Activated CD8-positive, alpha-beta T cell treated with anti-CD3 and anti-CD28 coated beads for 36 hours (primary cell): ENCODE data around the gene TFPI. TPM values are rescaled to one million over a fixed set of nuclear protein-coding genes. Genes with fewer than 3 reads are reported as not detected.
A peak's percentile ranks its signal among the peaks of the same experiment; 100 is the strongest.

Experiments
- ATAC-seq: fragments of 200-7000 bp; cut with Tn5 transposase; one replicate; pipeline ENCODE4 v1.10.0; 2021; ENCODE audit warnings: mild to moderate bottlenecking, moderate library complexity
- CTCF ChIA-PET: fragments of 350-600 bp; sonication (Branson Sonifier 250); formaldehyde crosslinking; loops from one replicate; lab custom pipeline; 2021; ENCODE audit warnings: antibody characterized with exemption; lab: Charles Lee
- POLR2A ChIA-PET: fragments of 350-600 bp; sonication (Branson Sonifier 250); formaldehyde crosslinking; loops from one replicate; lab custom pipeline; 2021; ENCODE audit warnings: antibody characterized with exemption; lab: Charles Lee
- DNase-seq: peaks from one replicate; pipeline ENCODE4 v3.0.0-alpha.2; 2020
- H3K27ac Mint-ChIP-seq: one replicate; pipeline ENCODE4 v1.8.0; 2021; ENCODE audit warnings: mild to moderate bottlenecking, mixed read lengths
- H3K27me3 Mint-ChIP-seq: one replicate; pipeline ENCODE4 v1.8.0; 2021; ENCODE audit warnings: mixed read lengths
- H3K36me3 Mint-ChIP-seq: one replicate; pipeline ENCODE4 v1.8.0; 2021; ENCODE audit warnings: low read depth, mixed read lengths
- H3K4me1 Mint-ChIP-seq: one replicate; pipeline ENCODE4 v1.8.0; 2021; ENCODE audit warnings: low read depth, mixed read lengths
- H3K4me3 Mint-ChIP-seq: one replicate; pipeline ENCODE4 v1.8.0; 2021; ENCODE audit warnings: mild to moderate bottlenecking, moderate library complexity, mixed read lengths
- H3K9me3 Mint-ChIP-seq: one replicate; pipeline ENCODE4 v1.8.0; 2021; ENCODE audit warnings: mixed read lengths
- intact Hi-C: fragments of 100-400 bp; cut with micrococcal nuclease; formaldehyde crosslinking; loops from one replicate; pipeline ENCODE4 v1.10.0; 2022
- total RNA-seq, 2 experiments: library from RNA; stranded (reverse); gene quantifications; one replicate each; pipeline ENCODE4 v1.2.3, GENCODE V29; 2021
- TF ChIP-seq, protein P1 (sequence below): fragments of 200-600 bp; IDR thresholded peaks from one replicate; pipeline ENCODE4 v1.8.0; 2022; ENCODE audit warnings: antibody characterized with exemption, mild to moderate bottlenecking

The TFPI gene
- total RNA-seq, 2 experiments from 2014 or later = not detected

GRCh38 chr2:187554704-187555082, 458 bp upstream of the TFPI start:
- no peak overlapping the region for H3K27ac Mint-ChIP-seq

DNA sequence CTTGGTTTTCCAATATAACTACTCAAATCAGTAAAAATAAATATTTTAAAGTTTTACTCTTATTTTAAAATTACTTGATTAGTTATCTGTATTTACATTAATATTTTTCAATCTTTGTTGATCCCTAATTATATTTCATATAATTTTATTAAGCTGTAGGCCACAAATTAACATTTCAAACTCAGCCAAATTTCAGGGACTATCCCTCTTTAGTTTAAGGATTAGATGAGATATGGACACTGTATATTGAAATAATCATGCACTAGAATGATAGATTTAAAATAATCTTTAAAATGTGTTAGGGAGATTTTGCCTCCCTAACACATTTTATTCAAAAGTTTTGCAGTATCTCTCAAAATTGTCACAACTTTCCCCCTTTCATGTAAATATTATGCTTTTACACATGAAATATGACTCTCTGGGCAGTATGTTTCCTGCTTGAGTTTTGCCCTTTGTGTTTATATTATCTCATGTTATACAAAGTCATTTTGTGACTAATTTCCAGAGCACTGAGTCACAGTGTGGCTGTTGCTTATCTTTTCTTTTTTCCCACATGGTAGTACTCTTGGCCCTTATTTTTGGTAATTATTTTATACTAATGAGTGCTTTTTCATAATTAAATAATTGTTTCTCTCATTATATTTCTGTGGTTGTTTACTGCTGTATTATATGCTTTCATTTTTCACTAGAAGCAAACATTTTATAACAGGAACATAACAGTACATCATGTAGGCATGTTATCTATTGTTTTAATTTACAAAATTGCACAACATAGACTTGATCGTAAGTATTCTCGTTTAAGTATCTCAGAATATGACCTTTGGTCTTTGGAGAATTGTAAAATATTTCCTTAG, 1.2 kb downstream of the TFPI start:
- CTCF ChIA-PET = no interaction called here
- intact Hi-C loops = no loop called here
- Mint-ChIP-seq H3K27me3 (peaks cover 11% of the 10 kb centered on the region), H3K4me1 (peaks cover 9% of the 10 kb centered on the region), H3K27ac (no peak overlapping the region), H3K36me3 (no peaks in the 10 kb centered on the region), H3K9me3 (peaks cover 1% of the 10 kb centered on the region), H3K4me3 (no peak overlapping the region)
- POLR2A ChIA-PET = no interaction called here
- TF ChIP-seq, protein P1, sequence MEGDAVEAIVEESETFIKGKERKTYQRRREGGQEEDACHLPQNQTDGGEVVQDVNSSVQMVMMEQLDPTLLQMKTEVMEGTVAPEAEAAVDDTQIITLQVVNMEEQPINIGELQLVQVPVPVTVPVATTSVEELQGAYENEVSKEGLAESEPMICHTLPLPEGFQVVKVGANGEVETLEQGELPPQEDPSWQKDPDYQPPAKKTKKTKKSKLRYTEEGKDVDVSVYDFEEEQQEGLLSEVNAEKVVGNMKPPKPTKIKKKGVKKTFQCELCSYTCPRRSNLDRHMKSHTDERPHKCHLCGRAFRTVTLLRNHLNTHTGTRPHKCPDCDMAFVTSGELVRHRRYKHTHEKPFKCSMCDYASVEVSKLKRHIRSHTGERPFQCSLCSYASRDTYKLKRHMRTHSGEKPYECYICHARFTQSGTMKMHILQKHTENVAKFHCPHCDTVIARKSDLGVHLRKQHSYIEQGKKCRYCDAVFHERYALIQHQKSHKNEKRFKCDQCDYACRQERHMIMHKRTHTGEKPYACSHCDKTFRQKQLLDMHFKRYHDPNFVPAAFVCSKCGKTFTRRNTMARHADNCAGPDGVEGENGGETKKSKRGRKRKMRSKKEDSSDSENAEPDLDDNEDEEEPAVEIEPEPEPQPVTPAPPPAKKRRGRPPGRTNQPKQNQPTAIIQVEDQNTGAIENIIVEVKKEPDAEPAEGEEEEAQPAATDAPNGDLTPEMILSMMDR = no peak
- DNase-seq = no peak
- ATAC-seq = peak; percentile 71

More at GRCh38 chr2:187554704-187555082, 458 bp upstream of the TFPI start:
- intact Hi-C loops = no loop called here
- H3K9me3 Mint-ChIP-seq = peaks cover 1% of the 10 kb centered on the region
- POLR2A ChIA-PET = no interaction called here
- ATAC-seq = no peak
- H3K4me1 Mint-ChIP-seq = peaks cover 9% of the 10 kb centered on the region
- TF ChIP-seq, protein P1 = no peak
- H3K27me3 Mint-ChIP-seq = peaks cover 11% of the 10 kb centered on the region
- H3K4me3 Mint-ChIP-seq = no peak overlapping the region
- DNase-seq = no peak
- CTCF ChIA-PET = interaction anchor here (0.8 to 1.1 kb wide), 3 partner anchors 12 to 55 kb away, joined by 3 read pairs; no protein-coding TSS in a partner anchor
- no peaks in the 10 kb centered on the region for H3K36me3 Mint-ChIP-seq

DNA sequence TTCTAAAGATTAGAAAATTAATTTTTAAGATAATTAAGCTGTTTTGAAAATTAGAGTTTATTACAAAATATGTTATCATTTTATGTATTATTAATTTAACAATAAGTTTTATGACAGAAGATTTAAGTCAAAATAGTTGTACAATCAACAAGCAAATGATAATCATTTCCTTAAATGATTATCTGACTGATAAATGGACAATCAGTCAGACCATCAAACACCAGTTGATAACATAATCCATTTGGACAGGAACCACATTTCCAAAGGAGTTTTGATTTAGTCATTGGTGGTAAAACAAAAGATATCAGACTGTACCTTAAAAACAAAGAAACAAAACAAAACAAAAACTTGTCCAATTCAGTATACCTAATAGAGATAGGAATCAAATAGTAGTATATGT, 1.9 kb downstream of the TFPI start:
- no peak overlapping the region for H3K4me3 Mint-ChIP-seq
- H3K4me1 Mint-ChIP-seq = peaks cover 9% of the 10 kb centered on the region
- DNase-seq (no peak), ATAC-seq (no peak)
- H3K36me3 Mint-ChIP-seq = no peaks in the 10 kb centered on the region
- no peak overlapping the region for H3K27ac Mint-ChIP-seq
- CTCF ChIA-PET = no interaction called here
- intact Hi-C loops = no loop called here
- H3K9me3 Mint-ChIP-seq = peaks cover 1% of the 10 kb centered on the region
- POLR2A ChIA-PET = no interaction called here
- TF ChIP-seq, protein P1 = no peak
- peaks cover 11% of the 10 kb centered on the region for H3K27me3 Mint-ChIP-seq

DNA sequence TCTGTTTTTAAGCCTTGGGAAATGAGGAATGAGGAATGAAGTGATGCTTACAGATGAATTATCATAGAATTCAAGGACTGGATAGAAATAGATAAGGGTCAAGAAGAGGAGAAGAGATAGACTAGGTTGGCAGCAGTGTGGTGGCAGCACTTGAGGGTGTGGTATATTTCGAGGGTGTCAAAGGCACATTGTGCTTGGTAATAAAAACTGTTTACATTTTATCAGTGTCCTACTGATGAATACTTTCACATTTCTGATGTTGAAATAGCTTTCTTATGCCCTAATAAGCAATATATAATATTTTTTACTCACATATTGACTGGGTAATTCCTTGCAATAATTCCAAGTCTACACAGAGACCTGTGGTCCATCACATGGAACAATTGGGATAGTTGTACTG, 3.4 kb downstream of the TFPI start:
- intact Hi-C loops = no loop called here
- DNase-seq = no peak
- no peak overlapping the region for H3K27ac Mint-ChIP-seq
- no peak for ATAC-seq
- no peak overlapping the region for H3K4me3 Mint-ChIP-seq
- H3K4me1 Mint-ChIP-seq = peaks cover 9% of the 10 kb centered on the region
- no peaks in the 10 kb centered on the region for H3K36me3 Mint-ChIP-seq
- ChIA-PET POLR2A (no interaction called here), CTCF (no interaction called here)
- TF ChIP-seq, protein P1 = no peak
- H3K9me3 Mint-ChIP-seq = peaks cover 1% of the 10 kb centered on the region
- peaks cover 11% of the 10 kb centered on the region for H3K27me3 Mint-ChIP-seq

GRCh38 chr2:187549951-187550555, 4.2 kb downstream of the TFPI start:
- no peaks in the 10 kb centered on the region for H3K36me3 Mint-ChIP-seq
- no peaks in the 10 kb centered on the region for H3K9me3 Mint-ChIP-seq
- DNase-seq = no peak

More at GRCh38 chr2:187549951-187550555, 4.2 kb downstream of the TFPI start:
- ChIA-PET CTCF (no interaction called here), POLR2A (no interaction called here)
- Mint-ChIP-seq H3K27me3 (peaks cover 6% of the 10 kb centered on the region), H3K27ac (no peak overlapping the region), H3K4me1 (peaks cover 9% of the 10 kb centered on the region), H3K4me3 (no peak overlapping the region)
- intact Hi-C loops = no loop called here
- ATAC-seq = no peak
- TF ChIP-seq, protein P1 = no peak
